IPS-18c (cell line): ENCODE results near the gene VAX1.
"Not testable (repeated sequence)": the region's sequence is repeated elsewhere in the genome, so short reads cannot be mapped to it uniquely, and the experiment has no call there.

ENCODE experiments used
- H3K4me3 ChIP-seq: 2 replicates; pipeline ENCODE4 v1.7.0; 2013; ENCODE audit warnings: low read depth, mild to moderate bottlenecking, low read length, moderate library complexity; ENCODE audit not compliant: insufficient read depth
- H3K9me3 ChIP-seq: one replicate; pipeline ENCODE4 v1.6.1; 2013; ENCODE audit warnings: mild to moderate bottlenecking, low read length, moderate library complexity; ENCODE audit not compliant: control insufficient read depth, insufficient read depth

Gene VAX1

GRCh38 chr10:117139581-117140524 is 1.8 kb upstream of the VAX1 start:
- Histone ChIP-seq H3K9me3 (no peaks in the 10 kb centered on the region), H3K4me3 (peak overlapping the region; percentile 20; the same call in 1 of the 2 replicates)

- Histone ChIP-seq H3K9me3 (no peaks in the 10 kb centered on the region), H3K4me3 (no peak overlapping the region; the same call in 1 of the 2 replicates)
These were observed 939 bp upstream of the VAX1 start for GRCh38 chr10:117138838-117139580.

- Histone ChIP-seq H3K4me3 (peak overlapping the region; percentile 44), H3K9me3 (no peaks in the 10 kb centered on the region)
These were observed 799 bp downstream of the VAX1 start for GRCh38 chr10:117137031-117137910.

GRCh38 chr10:117136391-117136975 is 1.6 kb downstream of the VAX1 start:
- Histone ChIP-seq H3K4me3 (peak overlapping the region; percentile 44; the same call in 1 of the 2 replicates), H3K9me3 (no peaks in the 10 kb centered on the region)

GRCh38 chr10:117135480-117136140 is 2.5 kb downstream of the VAX1 start:
- no peaks in the 10 kb centered on the region for H3K9me3 ChIP-seq

GRCh38 chr10:117135026-117135372 is 3.1 kb downstream of the VAX1 start:
- H3K9me3 ChIP-seq = no peaks in the 10 kb centered on the region
- no peak overlapping the region for H3K4me3 ChIP-seq

More at GRCh38 chr10:117135480-117136140, 2.5 kb downstream of the VAX1 start:
- H3K4me3 ChIP-seq = no peak overlapping the region

GRCh38 chr10:117134306-117135025 is 3.6 kb downstream of the VAX1 start:
- peak overlapping the region; percentile 46; the same call in 1 of the 2 replicates for H3K4me3 ChIP-seq
- no peaks in the 10 kb centered on the region for H3K9me3 ChIP-seq

- Histone ChIP-seq H3K4me3 (peak overlapping the region; percentile 20; the same call in 1 of the 2 replicates), H3K9me3 (no peaks in the 10 kb centered on the region)
These were observed 4.1 kb downstream of the VAX1 start for GRCh38 chr10:117134056-117134305.

GRCh38 chr10:117133273-117134055 is 4.6 kb downstream of the VAX1 start:
- no peaks in the 10 kb centered on the region for H3K9me3 ChIP-seq
- peak overlapping the region; percentile 20; the same call in 1 of the 2 replicates for H3K4me3 ChIP-seq

- Histone ChIP-seq H3K4me3 (no peak overlapping the region), H3K9me3 (no peaks in the 10 kb centered on the region)
These were observed 5.3 kb downstream of the VAX1 start for GRCh38 chr10:117132751-117133231.

GRCh38 chr10:117131376-117132327 is 6.4 kb downstream of the VAX1 start:
- Histone ChIP-seq H3K4me3 (peak overlapping the region; percentile 29; the same call in 1 of the 2 replicates), H3K9me3 (no peaks in the 10 kb centered on the region)

GRCh38 chr10:117130862-117131375 is 7.2 kb downstream of the VAX1 start:
- Histone ChIP-seq H3K4me3 (0 out of 2 replicates have a peak overlapping the region, but pooled peaks have one; percentile 29), H3K9me3 (no peaks in the 10 kb centered on the region)

GRCh38 chr10:117130346-117130745 is 7.7 kb downstream of the VAX1 start:
- H3K4me3 ChIP-seq = no peak overlapping the region
- H3K9me3 ChIP-seq = no peaks in the 10 kb centered on the region

GRCh38 chr10:117126645-117127044 is 11.4 kb downstream of the VAX1 start:
- H3K9me3 ChIP-seq, H3K4me3 ChIP-seq: not testable (repeated sequence)
